HG03196 (cell line): Measurements from ENCODE around the gene RXRB.

Experiments
- ATAC-seq: cut with Tn5 transposase; IDR thresholded peaks from one replicate; pipeline ENCODE4 v1.9.1; 2021; ENCODE audit not compliant: unreplicated experiment

Gene RXRB

GRCh38 chr6:33198159-33198852 is 2.2 kb downstream of the RXRB start:
- ATAC-seq: no peak

- no peak for ATAC-seq
Observed at GRCh38 chr6:33197431-33198048, 2.9 kb downstream of the RXRB start.

- no peak for ATAC-seq
Observed at GRCh38 chr6:33195304-33196165, 4.9 kb downstream of the RXRB start.

GRCh38 chr6:33194431-33194979 is 6.0 kb downstream of the RXRB start:
- ATAC-seq: no peak

GRCh38 chr6:33193619-33194018 is 6.8 kb downstream of the RXRB start:
- no peak for ATAC-seq

- ATAC-seq: no peak
Observed at GRCh38 chr6:33192671-33193602, 7.5 kb downstream of the RXRB start.

GRCh38 chr6:33192105-33192646 is 8.3 kb downstream of the RXRB start, which contains the start of gene COL11A2:
TSS of gene COL11A2 (minus strand) at chr6:33192467. CDS start at chr6:33192240, 227 bp downstream.
- no peak for ATAC-seq

GRCh38 chr6:33191383-33192104 is 8.9 kb downstream of the RXRB start:
- ATAC-seq: no peak

GRCh38 chr6:33190504-33191107 is 9.9 kb downstream of the RXRB start:
- ATAC-seq: no peak

- ATAC-seq: no peak
Observed at GRCh38 chr6:33189625-33190448, 10.6 kb downstream of the RXRB start.

GRCh38 chr6:33189164-33189563 is 11.3 kb downstream of the RXRB start:
- ATAC-seq: no peak

- no peak for ATAC-seq
Observed at GRCh38 chr6:33187809-33188208, 12.7 kb downstream of the RXRB start.

GRCh38 chr6:33185654-33186187 is 14.7 kb downstream of the RXRB start:
- no peak for ATAC-seq

GRCh38 chr6:33185190-33185589 is 15.3 kb downstream of the RXRB start:
- ATAC-seq: no peak

GRCh38 chr6:33183071-33183683 is 17.3 kb downstream of the RXRB start:
- no peak for ATAC-seq

- ATAC-seq: no peak
Observed at GRCh38 chr6:33181141-33181540, 19.3 kb downstream of the RXRB start.

- ATAC-seq: no peak
Observed at GRCh38 chr6:33178755-33179475, 21.6 kb downstream of the RXRB start.
